Body of pancreas (tissue), 4 donors: Measurements from ENCODE around the gene ADTRP. TPM values are rescaled to one million over a fixed set of nuclear protein-coding genes. Genes with fewer than 3 reads are reported as not detected.

Experiments used
- ATAC-seq: fragments of 150-250 bp; one replicate; pipeline ENCODE4 v1.9.1; 2016
- DNase-seq, 4 donors: peaks; one replicate each; pipeline ENCODE4 v3.0.0-alpha.2; 2019
- H3K27ac ChIP-seq, 4 donors: fragments of 200-600 bp; sonication (generic); 1 replicate in 3 of 4; 2 replicates in 1 of 4; pipeline versions ENCODE4 v1.5.1 to v1.6.1; 2016 to 2019; ENCODE audit warnings: mild to moderate bottlenecking in 1 of 4, mixed read lengths in 1 of 4, moderate library complexity in 1 of 4
- H3K27me3 ChIP-seq, 2 donors: fragments of 200-600 bp; sonication (generic); one replicate each; pipeline ENCODE4 v1.6.0; 2016; ENCODE audit warnings: mild to moderate bottlenecking in 1 of 2
- H3K36me3 ChIP-seq, 2 donors: fragments of 200-600 bp; sonication (generic); replicated peaks in 1 of 2; 2 replicates each; pipeline ENCODE4 v1.5.1; 2016; ENCODE audit warnings: low read depth in 2 of 2; ENCODE audit not compliant: insufficient read depth in 1 of 2
- H3K4me1 ChIP-seq: fragments of 200-600 bp; sonication (generic); one replicate; pipeline ENCODE4 v1.6.0; 2016
- H3K4me3 ChIP-seq, 2 donors: fragments of 200-600 bp; sonication (generic); 1 replicate in 1 of 2; 2 replicates in 1 of 2; pipeline ENCODE4 v1.5.1; 2016 to 2019
- H3K9me3 ChIP-seq, 3 donors: fragments of 200-600 bp; sonication (generic); 1 replicate in 2 of 3; 2 replicates in 1 of 3; pipeline ENCODE4 v1.5.1; 2016
- POLR2A ChIP-seq, 3 donors: fragments of 450-650 bp; IDR thresholded peaks; one replicate each; pipeline ENCODE4 v1.6.1; 2016; ENCODE audit warnings: antibody characterized with exemption in 3 of 3, mild to moderate bottlenecking in 2 of 3
- WGBS, 2 donors: methylation state at CpG; one replicate each; pipeline ENCODE4 v1.1.5; 2017; 5-methylcytosine and 5-hydroxymethylcytosine counted together
- intact Hi-C: fragments of 100-400 bp; cut with DNase I; formaldehyde crosslinking; loops from one replicate; pipeline ENCODE4 v1.15.1; 2023
- total RNA-seq, 2 donors: library from RNA; depleted of rRNA; stranded (reverse); fragments of >200 nt; gene quantifications; one replicate each; pipeline ENCODE4 v1.1.0, GENCODE V29; 2016
- TF ChIP-seq, protein P1 (sequence below), 7 experiments: fragments of 450-650 bp in 4 of 7; fragments of 200-600 bp in 3 of 7; sonication (generic) in 3 of 7; IDR thresholded peaks; one replicate each; pipeline ENCODE4 v1.5.1; 2016 to 2019; ENCODE audit warnings: antibody characterized with exemption in 7 of 7

Gene ADTRP
- total RNA-seq, 2 donors from 2014 or later: not detected

DNA sequence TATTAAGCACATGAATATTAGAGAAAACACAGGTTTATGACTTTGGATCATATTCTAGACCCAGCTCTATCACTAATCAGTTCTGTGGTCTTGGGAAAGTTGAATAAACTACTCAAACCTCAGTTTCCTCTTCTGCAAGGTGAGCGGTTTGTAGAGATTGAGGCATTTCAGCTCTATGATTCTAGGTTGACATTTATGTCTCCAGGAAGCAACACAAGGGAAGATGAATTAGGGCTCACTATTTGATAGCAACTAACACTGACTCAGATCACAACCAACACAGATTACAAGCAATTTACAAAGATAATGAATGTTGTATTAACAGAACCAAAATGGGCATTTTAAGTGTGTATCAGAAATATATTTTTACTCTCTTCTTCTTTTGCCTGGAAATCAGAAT lies 21.9 kb downstream of the ADTRP start:
- H3K4me1 ChIP-seq: peaks cover 18% of the 10 kb centered on the region
- DNase-seq (no peak), ATAC-seq (no peak)
- no peaks in the 10 kb centered on the region for H3K9me3 ChIP-seq
- WGBS, 2 donors: 54 to 97% methylated on average over 1 of the region's 1 CpG
- H3K27ac ChIP-seq: no peak overlapping the region
- no peak overlapping the region for H3K4me3 ChIP-seq
- intact Hi-C loops: no loop called here
- TF ChIP-seq, protein P1, sequence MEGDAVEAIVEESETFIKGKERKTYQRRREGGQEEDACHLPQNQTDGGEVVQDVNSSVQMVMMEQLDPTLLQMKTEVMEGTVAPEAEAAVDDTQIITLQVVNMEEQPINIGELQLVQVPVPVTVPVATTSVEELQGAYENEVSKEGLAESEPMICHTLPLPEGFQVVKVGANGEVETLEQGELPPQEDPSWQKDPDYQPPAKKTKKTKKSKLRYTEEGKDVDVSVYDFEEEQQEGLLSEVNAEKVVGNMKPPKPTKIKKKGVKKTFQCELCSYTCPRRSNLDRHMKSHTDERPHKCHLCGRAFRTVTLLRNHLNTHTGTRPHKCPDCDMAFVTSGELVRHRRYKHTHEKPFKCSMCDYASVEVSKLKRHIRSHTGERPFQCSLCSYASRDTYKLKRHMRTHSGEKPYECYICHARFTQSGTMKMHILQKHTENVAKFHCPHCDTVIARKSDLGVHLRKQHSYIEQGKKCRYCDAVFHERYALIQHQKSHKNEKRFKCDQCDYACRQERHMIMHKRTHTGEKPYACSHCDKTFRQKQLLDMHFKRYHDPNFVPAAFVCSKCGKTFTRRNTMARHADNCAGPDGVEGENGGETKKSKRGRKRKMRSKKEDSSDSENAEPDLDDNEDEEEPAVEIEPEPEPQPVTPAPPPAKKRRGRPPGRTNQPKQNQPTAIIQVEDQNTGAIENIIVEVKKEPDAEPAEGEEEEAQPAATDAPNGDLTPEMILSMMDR (IDR thresholded peaks at IDR 0.05): no peak
- no peak for TF ChIP-seq POLR2A (IDR thresholded peaks at IDR 0.05)
- no peaks in the 10 kb centered on the region for H3K36me3 ChIP-seq
- no peaks in the 10 kb centered on the region for H3K27me3 ChIP-seq

DNA sequence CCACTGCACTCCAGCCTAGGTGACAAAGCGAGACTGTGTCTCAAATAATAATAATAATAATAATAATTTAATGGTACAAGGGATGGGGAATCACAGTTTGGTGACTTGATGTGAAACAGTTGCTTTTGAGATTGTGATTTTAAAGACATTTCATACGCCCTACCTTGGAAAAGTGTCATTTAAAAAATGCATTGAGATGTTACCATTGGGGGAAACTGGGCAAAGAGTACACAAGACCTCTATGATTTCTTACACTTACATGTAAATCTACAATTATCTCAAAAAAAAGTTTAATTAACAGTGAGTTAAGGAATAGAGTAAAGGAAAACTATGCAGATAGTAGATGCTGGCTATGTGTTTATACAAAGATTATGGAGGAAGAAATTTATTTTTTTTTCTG lies 22.3 kb downstream of the ADTRP start:
- H3K4me1 ChIP-seq: peaks cover 16% of the 10 kb centered on the region
- intact Hi-C loops: no loop called here
- H3K4me3 ChIP-seq: no peak overlapping the region
- no peaks in the 10 kb centered on the region for H3K9me3 ChIP-seq
- TF ChIP-seq, protein P1 (IDR thresholded peaks at IDR 0.05): no peak
- no peak for TF ChIP-seq POLR2A (IDR thresholded peaks at IDR 0.05)
- H3K27ac ChIP-seq: no peak overlapping the region
- ATAC-seq: no peak
- 90 to 92% methylated on average over 2 of the region's 2 CpGs for WGBS, 2 donors
- no peak for DNase-seq
- no peaks in the 10 kb centered on the region for H3K36me3 ChIP-seq
- no peaks in the 10 kb centered on the region for H3K27me3 ChIP-seq

DNA sequence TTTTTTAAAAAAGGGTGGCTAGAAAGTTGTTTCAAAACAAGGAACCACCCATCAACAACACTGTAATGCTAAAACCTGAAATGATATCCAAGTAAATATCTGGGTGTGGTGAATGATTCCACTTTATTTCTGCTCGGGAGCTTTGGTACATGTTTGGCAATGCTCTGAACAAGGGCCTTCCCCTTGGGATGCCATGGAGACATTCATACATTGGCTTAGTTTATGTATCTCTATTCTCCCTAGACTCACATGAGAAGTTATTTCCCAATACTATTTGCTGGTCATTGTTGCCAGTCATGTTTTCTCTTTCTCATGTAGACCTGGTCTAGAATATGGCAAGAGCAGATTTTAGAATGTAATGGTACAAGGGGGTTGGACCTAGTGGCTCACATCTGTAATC lies 22.9 kb downstream of the ADTRP start:
- ATAC-seq: no peak

DNA sequence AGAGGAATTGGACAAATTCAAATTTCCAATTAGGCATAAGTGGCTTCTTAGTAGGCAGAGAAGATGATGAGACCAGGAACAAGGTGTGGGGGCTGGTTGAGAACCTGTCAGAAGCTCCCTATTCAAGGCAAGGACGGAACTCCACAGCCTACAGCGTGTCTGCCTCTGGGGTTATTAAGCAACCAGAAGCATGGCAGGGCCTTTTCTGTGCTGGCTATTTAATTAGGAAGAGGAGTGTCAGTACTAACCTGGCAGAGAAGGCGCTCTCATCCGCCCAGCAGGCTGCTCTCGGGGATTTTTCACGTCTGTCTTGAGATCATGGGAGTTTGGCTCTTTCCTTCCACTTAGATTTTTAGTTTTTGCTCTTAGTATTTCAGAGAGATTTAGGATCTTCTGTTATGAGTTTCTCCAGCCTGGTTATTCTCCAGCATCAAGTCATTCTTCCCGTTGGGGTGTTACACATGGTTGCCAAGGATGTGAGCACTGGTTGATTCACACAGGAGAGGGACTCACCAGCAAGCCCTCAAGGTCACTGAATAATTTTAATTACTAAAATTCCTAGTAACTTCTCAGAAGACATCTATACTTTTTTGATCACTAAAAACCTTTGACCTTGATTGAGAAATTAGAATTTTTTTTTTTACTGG lies 23.9 kb downstream of the ADTRP start:
- no peaks in the 10 kb centered on the region for H3K27me3 ChIP-seq
- H3K36me3 ChIP-seq: no peaks in the 10 kb centered on the region
- WGBS, 2 donors: 83 to 86% methylated on average over 7 of the region's 7 CpGs
- DNase-seq (no peak), ATAC-seq (no peak)
- intact Hi-C loops: no loop called here
- H3K4me1 ChIP-seq: peaks cover 16% of the 10 kb centered on the region
- H3K9me3 ChIP-seq: no peaks in the 10 kb centered on the region
- no peak overlapping the region for H3K27ac ChIP-seq
- H3K4me3 ChIP-seq: no peak overlapping the region
- no peak for TF ChIP-seq POLR2A (IDR thresholded peaks at IDR 0.05)
- TF ChIP-seq, protein P1 (IDR thresholded peaks at IDR 0.05): no peak

More for the DNA sequence above, 22.9 kb downstream of the ADTRP start:
- DNase-seq: no peak
- 83 to 100% methylated on average over 1 of the region's 1 CpG for WGBS, 2 donors
- H3K4me1 ChIP-seq: peaks cover 17% of the 10 kb centered on the region
- no peaks in the 10 kb centered on the region for H3K36me3 ChIP-seq
- H3K9me3 ChIP-seq: no peaks in the 10 kb centered on the region
- no peak for TF ChIP-seq POLR2A (IDR thresholded peaks at IDR 0.05)
- TF ChIP-seq, protein P1 (IDR thresholded peaks at IDR 0.05): no peak
- H3K4me3 ChIP-seq: no peak overlapping the region
- no peak overlapping the region for H3K27ac ChIP-seq
- intact Hi-C loops: no loop called here
- no peaks in the 10 kb centered on the region for H3K27me3 ChIP-seq

DNA sequence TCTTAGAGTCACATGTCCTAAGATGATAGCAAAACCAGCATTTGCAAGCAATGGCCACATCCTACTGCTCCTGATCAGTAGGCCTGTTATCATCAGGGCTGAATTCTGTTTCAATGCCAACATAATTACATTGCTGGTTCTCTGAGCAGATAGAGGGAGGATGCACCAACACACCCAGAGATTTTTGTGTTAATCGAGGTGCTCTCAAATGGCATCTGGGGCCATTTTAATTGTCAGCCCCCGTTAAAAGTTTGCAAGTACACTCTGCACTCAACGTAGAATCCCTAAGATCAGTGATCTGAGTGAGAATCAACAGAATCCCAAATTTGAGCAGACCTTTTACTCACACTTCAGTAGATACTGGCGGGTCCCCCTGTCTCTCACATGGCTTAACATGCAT lies 24.8 kb downstream of the ADTRP start:
- intact Hi-C loops: no loop called here
- Histone ChIP-seq H3K4me3 (no peak overlapping the region), H3K9me3 (no peaks in the 10 kb centered on the region), H3K4me1 (peaks cover 13% of the 10 kb centered on the region), H3K36me3 (no peaks in the 10 kb centered on the region), H3K27me3 (no peaks in the 10 kb centered on the region), H3K27ac (no peak overlapping the region)
- WGBS, 2 donors: 96 to 98% methylated on average over 4 of the region's 4 CpGs
- TF ChIP-seq, protein P1 (IDR thresholded peaks at IDR 0.05): no peak
- no peak for TF ChIP-seq POLR2A (IDR thresholded peaks at IDR 0.05)
- no peak for ATAC-seq
- no peak for DNase-seq
